Psoas muscle (tissue), 8 donors: ENCODE measurements around the gene TECPR2. TPM values are rescaled to one million over a fixed set of nuclear protein-coding genes. Genes with fewer than 3 reads are reported as not detected.

Source experiments
- ATAC-seq, 4 donors: fragments of 200-7000 bp; cut with Tn5 transposase; one replicate each; pipeline ENCODE4 v1.9.1; 2020; ENCODE audit warnings: moderate library complexity in 3 of 4, mild to moderate bottlenecking in 2 of 4
- DNase-seq, 2 donors: peaks; one replicate each; pipeline ENCODE4 v3.0.0-alpha.2; 2020
- H3K27ac ChIP-seq: fragments of 200-600 bp; one replicate; pipeline ENCODE4 v1.8.0; 2022
- H3K27me3 ChIP-seq, 3 donors: fragments of 200-600 bp in 1 of 3; one replicate each; pipeline versions ENCODE4 v1.6.1 to v1.8.0; 2013 to 2022; ENCODE audit warnings: low read length in 2 of 3, mild to moderate bottlenecking in 2 of 3, moderate library complexity in 1 of 3; ENCODE audit not compliant: insufficient read depth in 3 of 3
- H3K36me3 ChIP-seq, 2 donors: fragments of 200-600 bp in 1 of 2; one replicate each; pipeline versions ENCODE4 v1.6.1 to v1.8.0; 2013 to 2022; ENCODE audit warnings: low read depth in 1 of 2, mild to moderate bottlenecking in 1 of 2, moderate library complexity in 1 of 2; ENCODE audit not compliant: insufficient read depth in 1 of 2
- H3K4me1 ChIP-seq: fragments of 200-600 bp; one replicate; pipeline ENCODE4 v1.8.0; 2022
- H3K4me3 ChIP-seq: fragments of 200-600 bp; one replicate; pipeline ENCODE4 v1.8.0; 2022; ENCODE audit warnings: mild to moderate bottlenecking
- H3K9me3 ChIP-seq: fragments of 200-600 bp; one replicate; pipeline ENCODE4 v1.8.0; 2022
- WGBS, 3 donors: extraction: QIAGEN DNeasy Blood & Tissue Kit; methylation state at CpG; one replicate each; pipeline versions ENCODE4 v1.1.6 to v1.1.7; 2013; 5-methylcytosine and 5-hydroxymethylcytosine counted together
- intact Hi-C, 2 donors: fragments of 100-400 bp; cut with DNase I; formaldehyde crosslinking; loops; one replicate each; pipeline versions ENCODE4 v1.11.0 to v1.14.2; 2022
- polyA plus RNA-seq, 3 donors: library from polyadenylated mRNA; stranded (reverse); fragments of 200-250 nt; gene quantifications; one replicate each; pipeline ENCODE4 v1.2.3, GENCODE V29; 2013
- total RNA-seq, 4 donors: library from RNA; stranded (reverse); fragmentation: NEBNext Ultra II Directional in 2 of 4; extraction: Animal tissue kit (Norgen Biotek cat#: 25700) in 2 of 4; gene quantifications; one replicate each; pipeline versions ENCODE4 v1.2.1 to v1.2.4, GENCODE V29; 2021 to 2023
- TF ChIP-seq, protein P1 (sequence below): fragments of 200-600 bp; IDR thresholded peaks from one replicate; pipeline ENCODE4 v1.8.0; 2022; ENCODE audit warnings: antibody characterized with exemption
- donor health status: healthy with polysubstance abuse.
- donor health status: DM: no; HTN: no; CAD: no; lungs with moderate emphysema.
- donor health status: Bipolar disorder and iron deficiency.
- donor health status: healthy.
- donor health status: DM: yes; HTN: yes; CAD: no.
- donor health status: DM: no; HTN: no; CAD: no.
- donor health status: DM: no; HTN: no; CAD: no.
- donor health status: DM: yes; HTN: yes; CAD: no.

Gene TECPR2
- total and polyA plus RNA-seq, 7 donors: 5.7 to 22.5 (median 16.4) TPM

DNA sequence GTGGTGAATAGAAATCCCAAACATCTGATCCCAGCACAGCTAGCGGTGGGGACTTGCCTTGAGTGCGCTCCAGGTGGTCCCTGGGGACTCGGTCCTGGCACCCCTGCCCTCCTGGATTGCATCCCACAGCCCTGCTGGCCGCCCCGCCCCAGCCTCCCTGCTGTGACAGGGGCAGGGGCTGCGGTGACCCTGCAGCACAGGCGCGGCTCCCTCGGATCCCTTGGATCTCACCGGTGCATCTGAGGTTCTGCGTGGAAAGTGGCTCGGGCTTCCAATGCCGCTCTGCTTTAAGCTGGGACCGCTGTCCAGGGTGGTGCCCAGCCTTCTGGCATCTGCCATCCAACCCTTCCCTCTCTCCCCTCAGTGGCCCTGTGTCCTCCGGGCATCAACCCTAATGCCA is 130.8 kb downstream of the TECPR2 start:
- 92 to 95% (median 94%) methylated on average over 15 of the region's 15 CpGs for WGBS, 3 donors
- no peak for ATAC-seq
- Histone ChIP-seq H3K4me1 (peaks cover 11% of the 10 kb centered on the region), H3K36me3 (peaks cover 0 to 7% of the 10 kb centered on the region in 2 donors), H3K4me3 (no peak overlapping the region), H3K9me3 (no peaks in the 10 kb centered on the region), H3K27ac (no peak overlapping the region), H3K27me3 (no peaks in the 10 kb centered on the region)
- TF ChIP-seq, protein P1, sequence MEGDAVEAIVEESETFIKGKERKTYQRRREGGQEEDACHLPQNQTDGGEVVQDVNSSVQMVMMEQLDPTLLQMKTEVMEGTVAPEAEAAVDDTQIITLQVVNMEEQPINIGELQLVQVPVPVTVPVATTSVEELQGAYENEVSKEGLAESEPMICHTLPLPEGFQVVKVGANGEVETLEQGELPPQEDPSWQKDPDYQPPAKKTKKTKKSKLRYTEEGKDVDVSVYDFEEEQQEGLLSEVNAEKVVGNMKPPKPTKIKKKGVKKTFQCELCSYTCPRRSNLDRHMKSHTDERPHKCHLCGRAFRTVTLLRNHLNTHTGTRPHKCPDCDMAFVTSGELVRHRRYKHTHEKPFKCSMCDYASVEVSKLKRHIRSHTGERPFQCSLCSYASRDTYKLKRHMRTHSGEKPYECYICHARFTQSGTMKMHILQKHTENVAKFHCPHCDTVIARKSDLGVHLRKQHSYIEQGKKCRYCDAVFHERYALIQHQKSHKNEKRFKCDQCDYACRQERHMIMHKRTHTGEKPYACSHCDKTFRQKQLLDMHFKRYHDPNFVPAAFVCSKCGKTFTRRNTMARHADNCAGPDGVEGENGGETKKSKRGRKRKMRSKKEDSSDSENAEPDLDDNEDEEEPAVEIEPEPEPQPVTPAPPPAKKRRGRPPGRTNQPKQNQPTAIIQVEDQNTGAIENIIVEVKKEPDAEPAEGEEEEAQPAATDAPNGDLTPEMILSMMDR: no peak
- DNase-seq: peak; percentile 11 to 44
- intact Hi-C loops: no loop called here

DNA sequence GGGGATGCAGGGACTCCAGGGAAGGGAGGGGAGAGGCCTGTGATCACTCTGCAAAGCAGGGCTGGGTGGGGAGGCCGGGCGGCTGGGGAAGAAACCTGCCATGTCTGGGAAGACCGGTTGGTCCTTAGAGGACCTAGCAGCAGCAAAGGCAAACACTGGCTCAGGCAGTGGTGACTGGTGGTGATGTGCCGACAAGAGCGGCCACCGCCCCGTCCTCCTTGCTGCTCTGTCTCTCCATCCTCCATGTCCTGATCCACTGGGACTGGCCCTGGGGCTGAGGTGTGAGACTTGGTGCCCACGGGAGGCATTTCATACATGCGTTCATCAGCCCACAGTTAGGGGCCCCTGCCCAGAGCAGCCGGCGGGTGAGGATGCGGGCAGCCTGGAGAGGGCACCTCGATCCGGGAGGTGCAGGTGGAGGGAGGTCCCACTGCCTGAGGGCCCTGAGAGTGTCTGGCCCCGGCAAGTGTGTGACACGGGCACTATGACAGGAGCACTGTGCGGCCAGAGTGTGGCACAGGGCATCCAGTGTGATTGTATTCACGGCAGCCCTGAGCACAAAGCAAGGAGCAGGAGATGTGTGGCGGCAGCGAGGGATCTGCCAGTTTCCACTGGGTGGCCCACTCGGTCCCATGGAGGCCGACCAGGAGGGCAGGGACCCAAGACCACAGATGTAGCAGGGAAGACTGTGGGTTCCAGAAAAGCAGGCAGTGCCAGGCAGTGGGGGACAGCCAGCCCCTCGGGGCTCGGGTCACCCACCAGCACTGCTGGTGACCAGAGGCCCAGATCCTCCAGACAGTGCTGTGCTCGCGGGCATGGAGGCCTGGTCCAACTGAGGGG is 133.0 kb downstream of the TECPR2 start:
- no peak overlapping the region for H3K4me3 ChIP-seq
- H3K9me3 ChIP-seq: no peaks in the 10 kb centered on the region
- TF ChIP-seq, protein P1: no peak
- 92 to 94% (median 94%) methylated on average over 25 to 26 of the region's 26 CpGs for WGBS, 3 donors
- peak in 1 of 2 donors; percentile 37 for DNase-seq
- H3K36me3 ChIP-seq: peaks cover 0 to 8% of the 10 kb centered on the region in 2 donors
- no peaks in the 10 kb centered on the region for H3K27me3 ChIP-seq
- no peak for ATAC-seq
- H3K27ac ChIP-seq: peak overlapping the region; percentile 90
- peaks cover 29% of the 10 kb centered on the region for H3K4me1 ChIP-seq
- intact Hi-C loops: loop anchor here in 1 of 2 donors (5.0 kb wide), 1 partner anchor 33 kb away; no protein-coding TSS in a partner anchor

DNA sequence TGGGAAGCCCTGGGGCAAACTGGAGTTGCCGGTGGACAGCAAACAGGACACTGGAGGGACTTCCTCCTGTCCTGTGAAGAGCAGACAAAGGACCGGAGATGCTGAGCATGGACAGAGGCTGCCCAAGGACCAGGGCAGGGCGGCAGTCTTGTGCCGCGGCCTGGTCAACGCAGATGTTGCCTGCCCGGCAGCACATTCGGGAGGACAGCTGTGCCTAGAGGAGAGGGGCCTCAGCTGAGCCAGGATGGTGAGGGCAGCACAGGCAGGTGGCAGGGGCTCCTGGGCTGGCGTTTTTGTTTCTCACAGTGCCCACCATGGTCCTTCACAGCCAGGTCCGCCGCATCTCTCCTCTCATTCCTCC is 133.6 kb downstream of the TECPR2 start:
- no peak for DNase-seq
- Histone ChIP-seq H3K27ac (peak overlapping the region; percentile 90), H3K4me1 (peaks cover 35% of the 10 kb centered on the region), H3K27me3 (no peaks in the 10 kb centered on the region), H3K4me3 (no peak overlapping the region), H3K36me3 (peaks cover 0 to 8% of the 10 kb centered on the region in 2 donors), H3K9me3 (no peaks in the 10 kb centered on the region)
- intact Hi-C loops: loop anchor here in 1 of 2 donors (5.0 kb wide), 1 partner anchor 34 kb away; no protein-coding TSS in a partner anchor
- no peak for ATAC-seq
- TF ChIP-seq, protein P1: no peak
- 93 to 96% (median 95%) methylated on average over 7 to 11 of the region's 11 CpGs for WGBS, 3 donors

DNA sequence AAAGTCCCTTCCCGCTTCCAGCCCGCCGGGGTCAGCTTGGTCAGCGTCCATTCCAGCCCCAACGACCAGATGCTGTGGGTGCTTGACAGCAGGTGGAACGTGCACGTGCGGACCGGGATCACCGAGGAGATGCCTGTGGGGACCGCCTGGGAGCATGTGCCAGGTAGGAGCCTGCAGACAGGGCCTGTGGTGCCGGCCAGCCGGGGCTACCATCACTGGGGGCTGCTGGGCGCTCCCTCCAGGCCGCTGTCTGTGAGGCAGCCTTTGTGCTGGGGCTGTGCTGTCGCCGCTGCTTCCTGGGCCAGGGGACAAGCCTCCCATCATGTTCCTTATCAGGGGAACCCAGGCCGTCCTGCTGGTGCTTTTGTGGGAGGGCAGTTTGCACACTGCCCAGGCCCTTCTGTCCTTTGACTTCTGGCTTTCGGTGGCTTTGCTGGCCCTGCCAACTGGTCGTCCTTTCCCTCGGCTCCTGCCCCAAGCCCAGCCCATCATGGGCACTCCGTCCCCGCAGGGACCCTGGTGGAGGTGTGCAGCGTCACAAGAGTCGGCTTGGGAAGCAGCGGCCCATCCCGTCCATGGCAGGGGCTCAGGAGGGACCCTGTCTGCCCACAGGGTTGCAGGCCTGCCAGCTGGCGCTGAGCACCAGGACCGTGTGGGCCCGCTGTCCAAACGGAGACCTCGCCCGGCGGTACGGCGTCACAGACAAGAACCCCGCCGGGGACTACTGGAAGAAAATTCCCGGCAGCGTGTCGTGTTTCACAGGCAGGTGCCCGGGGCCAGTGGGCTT is 134.4 kb downstream of the TECPR2 start:
- Histone ChIP-seq H3K4me3 (no peak overlapping the region), H3K4me1 (peaks cover 43% of the 10 kb centered on the region), H3K27me3 (no peaks in the 10 kb centered on the region), H3K9me3 (no peaks in the 10 kb centered on the region), H3K36me3 (peaks cover 0 to 8% of the 10 kb centered on the region in 2 donors), H3K27ac (peak overlapping the region; percentile 90)
- intact Hi-C loops: loop anchor here in 1 of 2 donors (5.0 kb wide), 1 partner anchor 35 kb away; no protein-coding TSS in a partner anchor
- no peak for ATAC-seq
- 66 to 79% (median 73%) methylated on average over 42 of the region's 42 CpGs for WGBS, 3 donors
- DNase-seq: peak in 1 of 2 donors; percentile 54
- TF ChIP-seq, protein P1: no peak
